Left forelimb (tissue), 1 donor: ENCODE results near the gene PEX26.
"Not testable (repeated sequence)": the region's sequence is repeated elsewhere in the genome, so short reads cannot be mapped to it uniquely, and the experiment has no call there.

Source experiments
- DNase-seq: peaks from one replicate; pipeline ENCODE4 v3.0.0-alpha.2; 2018; ENCODE audit warnings: low spot score

Gene PEX26

GRCh38 chr22:18119409-18120110 is 41.8 kb downstream of the PEX26 start:
- DNase-seq, result no peak

GRCh38 chr22:18120857-18121256 is 43.1 kb downstream of the PEX26 start:
- no peak for DNase-seq

GRCh38 chr22:18121506-18121905 is 43.7 kb downstream of the PEX26 start:
- no peak for DNase-seq

- no peak for DNase-seq
These were observed 44.3 kb downstream of the PEX26 start for GRCh38 chr22:18121954-18122554.

- not testable (repeated sequence) for DNase-seq
These were observed 45.8 kb downstream of the PEX26 start for GRCh38 chr22:18123476-18124025.

GRCh38 chr22:18126606-18127005 is 48.8 kb downstream of the PEX26 start:
- DNase-seq, result no peak

- no peak for DNase-seq
These were observed 52.2 kb downstream of the PEX26 start for GRCh38 chr22:18130018-18130417.

GRCh38 chr22:18130699-18131429 is 53.1 kb downstream of the PEX26 start:
- DNase-seq, result no peak

GRCh38 chr22:18133452-18133851 is 55.7 kb downstream of the PEX26 start:
- no peak for DNase-seq

GRCh38 chr22:18136563-18137320 is 59.0 kb downstream of the PEX26 start:
- no peak for DNase-seq

GRCh38 chr22:18141004-18141403 is 63.2 kb downstream of the PEX26 start:
- not testable (repeated sequence) for DNase-seq

- DNase-seq, result no peak
These were observed 66.3 kb downstream of the PEX26 start for GRCh38 chr22:18144105-18144504.

- DNase-seq, result no peak
These were observed 68.0 kb downstream of the PEX26 start for GRCh38 chr22:18145676-18146388.

GRCh38 chr22:18146389-18146753 is 68.6 kb downstream of the PEX26 start:
- no peak for DNase-seq

- no peak for DNase-seq
These were observed 70.0 kb downstream of the PEX26 start for GRCh38 chr22:18147791-18148190.

GRCh38 chr22:18148293-18148965 is 70.6 kb downstream of the PEX26 start:
- no peak for DNase-seq

- no peak for DNase-seq
These were observed 74.7 kb downstream of the PEX26 start for GRCh38 chr22:18152519-18152918.

- no peak for DNase-seq
These were observed 77.1 kb downstream of the PEX26 start for GRCh38 chr22:18154821-18155390.
